HUDEP-2 (cell line): ENCODE results near the gene ERBB4.

Source experiments
- DNase-seq, 76 experiments: peaks; one replicate each; lab custom pipeline; 2025; ENCODE audit not compliant: unreplicated experiment in 76 of 76; lab: John Stamatoyannopoulos, UW

Gene ERBB4

DNA sequence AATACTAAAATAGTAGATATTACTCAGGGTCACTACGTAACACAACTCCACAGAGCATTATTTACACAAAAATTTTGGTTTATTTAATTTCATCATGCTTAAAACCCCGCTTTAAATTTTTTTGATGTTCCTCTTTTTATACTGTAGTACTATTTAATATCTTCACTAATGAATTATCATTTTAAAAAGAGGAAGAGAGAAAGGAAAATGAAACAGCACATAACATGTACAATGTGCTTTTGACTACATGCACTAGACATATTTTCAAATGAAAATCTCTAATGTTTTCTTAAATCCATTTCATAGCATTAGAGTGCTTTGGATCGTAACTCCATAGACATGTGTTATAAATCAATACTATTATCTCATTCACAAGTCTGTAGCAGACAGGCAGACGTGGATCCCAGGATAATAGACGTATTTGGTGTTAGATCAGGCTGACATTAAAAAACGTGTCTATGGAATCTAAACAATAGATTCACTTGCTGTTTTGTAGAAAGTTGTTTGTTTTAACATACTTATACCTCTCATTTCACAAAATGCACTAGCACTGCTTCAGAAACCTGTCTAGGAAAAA, 1085.2 kb downstream of the ERBB4 start:
- no peak for DNase-seq

DNA sequence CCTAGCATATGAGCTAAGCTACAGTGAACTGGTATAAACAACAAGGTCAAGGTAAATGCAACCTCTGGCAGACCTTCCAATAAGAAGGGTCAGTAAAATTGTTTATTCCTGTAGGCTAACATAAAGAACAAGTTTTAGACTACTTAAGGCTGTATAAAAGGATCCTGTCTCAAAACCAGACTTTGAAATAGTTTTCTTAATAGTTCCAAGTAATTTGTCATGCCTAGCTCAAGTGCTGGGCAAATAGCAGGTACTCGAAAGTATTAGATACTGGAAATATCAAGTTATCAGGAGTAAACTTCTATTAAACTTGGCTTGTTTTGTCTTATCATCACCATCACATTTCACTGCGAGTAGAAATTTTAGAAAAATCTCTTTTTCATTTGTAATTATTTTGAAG, 1087.0 kb downstream of the ERBB4 start:
- no peak for DNase-seq

DNA sequence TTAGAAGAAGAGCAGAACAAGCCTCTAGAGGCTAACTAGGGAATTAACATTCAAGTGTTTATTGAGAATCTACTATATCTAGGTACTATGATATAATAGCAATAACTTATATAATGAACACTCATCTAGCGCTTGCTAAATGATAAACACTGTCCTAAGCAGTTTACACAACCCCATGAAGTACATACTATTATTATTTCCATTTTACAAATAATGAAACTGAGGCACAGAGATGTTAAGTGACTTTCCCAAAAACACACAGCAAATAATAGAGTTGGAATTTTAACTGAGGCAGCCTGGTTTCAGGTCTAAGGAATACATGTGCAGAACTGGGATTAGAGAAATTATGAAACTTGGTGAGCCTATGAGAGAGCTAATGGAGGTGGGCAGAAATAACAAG, 1088.8 kb downstream of the ERBB4 start:
- no peak for DNase-seq

DNA sequence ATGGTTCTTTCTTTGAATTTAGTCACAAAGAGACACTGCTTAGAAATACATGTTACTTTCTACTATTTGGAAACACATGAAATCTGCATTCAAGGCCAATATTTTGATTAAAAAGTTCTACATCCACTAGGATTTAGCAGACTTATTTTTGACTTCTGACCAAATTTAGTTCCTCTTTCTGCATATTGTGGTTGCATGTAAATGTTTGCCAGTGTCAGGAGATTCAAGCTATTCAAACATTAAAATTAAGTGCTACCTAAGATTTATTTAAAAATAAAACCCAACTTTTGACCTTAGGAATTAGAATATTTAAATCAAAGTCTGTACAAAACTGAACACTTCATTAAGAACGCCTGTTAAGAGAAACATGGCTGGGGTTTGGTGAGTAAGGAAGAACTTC, 1091.1 kb downstream of the ERBB4 start:
- no peak for DNase-seq

DNA sequence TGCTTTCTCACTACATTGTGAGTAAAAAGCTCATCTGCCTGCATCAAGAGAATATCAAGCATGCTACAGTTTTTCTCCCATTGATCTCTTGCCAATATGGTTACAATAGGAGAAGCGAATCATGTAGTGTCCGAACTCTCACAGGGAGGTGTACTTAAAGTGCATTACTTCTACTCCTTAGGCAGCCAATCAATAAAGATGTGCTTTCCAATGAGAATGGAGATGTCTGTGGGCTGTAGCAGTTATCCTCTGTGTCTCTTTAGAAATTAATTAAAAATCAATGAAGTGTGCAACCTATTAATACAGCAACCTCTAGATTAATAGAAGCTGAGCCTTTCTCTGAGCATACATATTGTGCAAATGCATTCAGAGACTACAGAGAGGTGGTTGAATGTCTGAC, 1098.5 kb downstream of the ERBB4 start:
- no peak for DNase-seq

DNA sequence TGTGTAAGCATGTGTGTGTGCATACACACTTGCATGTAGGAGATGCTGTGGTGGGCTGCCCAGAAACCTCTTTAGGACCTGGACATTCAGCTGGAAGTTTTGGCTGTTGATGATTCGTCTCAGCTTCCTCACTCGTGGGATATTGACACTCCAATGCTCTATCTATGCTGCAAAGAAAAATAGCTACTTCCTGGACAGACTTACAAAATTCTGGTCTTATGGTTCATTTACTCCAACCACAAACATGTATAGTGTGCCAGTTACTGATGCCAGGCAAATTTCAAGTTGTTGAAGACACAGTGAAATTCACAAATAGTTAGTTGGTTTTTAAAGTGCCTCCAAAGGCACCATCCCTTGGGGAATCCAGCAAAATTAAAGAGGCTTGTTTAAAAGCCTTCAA, 1099.6 kb downstream of the ERBB4 start:
- no peak for DNase-seq

DNA sequence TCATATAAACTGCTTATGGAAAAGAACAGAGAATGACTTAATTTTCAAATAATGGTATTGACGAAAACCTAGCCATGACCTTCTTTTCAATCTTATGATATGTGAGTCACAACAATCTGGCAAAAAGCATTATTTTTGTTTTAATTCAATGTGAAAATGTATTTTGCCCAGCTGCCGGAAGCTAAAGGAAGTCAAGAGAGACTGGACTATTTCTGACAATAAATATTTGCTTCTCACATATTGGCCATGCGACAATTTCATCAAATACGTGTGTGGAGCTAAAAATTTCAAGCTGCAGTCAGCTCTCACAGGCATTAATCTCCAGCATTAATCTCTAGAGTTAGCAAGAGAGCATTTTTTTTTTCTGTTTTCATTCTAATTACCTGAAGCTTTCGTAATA, 1101.2 kb downstream of the ERBB4 start:
- DNase-seq, result no peak

DNA sequence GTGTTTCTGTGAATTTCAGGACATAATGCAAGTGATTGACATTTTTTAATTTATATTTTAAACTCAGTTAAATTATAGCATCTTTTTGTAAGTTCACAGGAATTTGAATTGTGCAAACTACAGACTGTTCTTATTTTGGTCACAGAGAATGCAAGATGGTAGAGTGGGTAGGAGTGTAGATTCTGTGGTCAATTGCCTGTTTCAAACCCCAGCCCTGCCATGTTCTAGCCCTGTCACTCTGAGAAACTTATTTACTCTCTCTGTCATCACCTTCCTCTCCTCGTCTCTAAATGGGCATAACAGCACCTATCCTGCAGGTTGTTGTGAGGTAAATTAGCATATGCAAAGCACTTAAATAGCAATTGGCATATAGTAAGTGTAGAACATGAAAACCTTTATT, 1102.4 kb downstream of the ERBB4 start:
- no peak for DNase-seq

DNA sequence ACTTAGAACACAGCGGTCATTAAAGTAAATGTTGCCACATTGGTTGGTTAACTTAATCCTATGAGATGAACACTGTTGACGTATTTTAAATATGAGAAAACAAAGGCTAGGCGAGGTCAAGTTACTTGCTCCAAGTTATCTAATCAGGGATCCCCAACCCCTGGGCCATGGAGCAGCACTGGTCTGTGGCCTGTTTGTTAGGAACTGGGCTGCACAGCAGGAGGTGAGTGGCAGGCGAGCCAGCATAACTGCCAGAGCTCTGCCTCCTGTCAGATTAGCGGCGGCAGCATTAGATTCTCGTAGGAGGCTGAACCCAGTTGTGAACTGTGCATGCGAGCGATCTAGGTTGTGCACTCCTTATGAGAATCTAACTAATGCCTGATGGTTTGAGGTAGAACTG, 1103.3 kb downstream of the ERBB4 start:
- peak in 1 of 76 experiments; percentile 4 for DNase-seq

DNA sequence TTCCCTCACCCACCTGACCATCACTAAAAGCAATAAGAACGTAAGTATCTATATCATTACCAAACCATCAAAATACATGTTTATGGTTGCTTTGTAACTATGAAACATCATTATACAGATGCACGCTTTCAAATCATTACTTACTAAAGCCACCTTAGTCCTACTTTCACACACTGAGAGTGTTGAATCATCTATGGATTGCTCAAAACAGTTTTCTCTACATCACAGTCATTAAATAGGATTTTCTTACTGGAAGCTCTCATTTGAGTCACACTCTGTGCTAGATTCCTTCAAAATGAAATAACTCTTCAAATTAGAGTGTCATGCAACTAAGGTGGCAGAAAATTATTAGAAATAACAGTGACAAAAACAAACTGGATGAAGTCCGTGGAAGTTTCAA, 1103.8 kb downstream of the ERBB4 start:
- no peak for DNase-seq

DNA sequence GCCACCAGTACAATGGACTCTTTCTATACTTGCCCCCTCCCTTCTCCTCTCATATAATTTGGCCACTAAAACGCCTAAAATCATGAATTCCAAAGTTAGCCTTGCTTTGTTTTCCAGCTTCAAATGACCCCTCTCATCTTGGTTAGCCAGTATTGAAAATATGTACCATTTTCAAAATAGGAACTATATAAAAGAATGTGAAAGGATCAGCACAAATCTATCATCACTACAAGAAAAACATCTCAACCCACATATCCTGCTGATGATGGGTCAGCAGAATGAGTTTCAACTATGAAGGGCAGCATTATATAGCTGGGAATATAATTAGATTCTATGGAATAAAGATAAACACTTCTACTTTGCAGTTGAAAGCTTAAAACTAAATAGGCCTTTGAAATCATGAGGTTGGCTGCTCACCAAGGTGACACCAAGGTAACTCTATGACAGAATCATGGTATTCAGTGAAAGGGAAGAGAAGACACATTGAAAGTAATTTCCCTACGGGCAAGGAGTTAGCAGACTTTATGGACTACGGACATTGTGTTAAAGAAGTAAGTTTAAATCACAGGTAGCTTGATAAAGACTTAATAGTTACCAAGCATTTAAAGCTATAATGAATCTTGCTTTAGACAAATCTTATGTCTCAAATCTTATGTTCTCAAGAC, 1109.2 kb downstream of the ERBB4 start:
- DNase-seq, result no peak

DNA sequence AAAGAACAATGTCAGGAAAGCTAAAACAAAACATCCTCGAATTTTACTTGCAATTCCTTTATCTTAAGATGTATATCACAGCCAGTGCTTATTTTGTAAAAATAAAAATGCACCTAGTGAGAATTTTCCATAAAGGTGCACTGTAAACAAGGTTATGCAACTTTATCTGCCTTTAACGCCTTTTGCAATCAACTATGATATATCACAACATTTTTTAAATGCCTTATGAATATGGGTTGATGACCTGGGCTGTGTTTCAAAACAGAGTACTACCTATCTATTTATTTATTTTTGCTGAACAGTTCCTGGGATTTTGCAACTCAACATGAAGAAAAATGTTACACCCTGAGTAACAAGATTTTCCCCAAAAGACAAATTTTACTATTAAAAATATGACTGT, 1112.4 kb downstream of the ERBB4 start:
- DNase-seq, result no peak

DNA sequence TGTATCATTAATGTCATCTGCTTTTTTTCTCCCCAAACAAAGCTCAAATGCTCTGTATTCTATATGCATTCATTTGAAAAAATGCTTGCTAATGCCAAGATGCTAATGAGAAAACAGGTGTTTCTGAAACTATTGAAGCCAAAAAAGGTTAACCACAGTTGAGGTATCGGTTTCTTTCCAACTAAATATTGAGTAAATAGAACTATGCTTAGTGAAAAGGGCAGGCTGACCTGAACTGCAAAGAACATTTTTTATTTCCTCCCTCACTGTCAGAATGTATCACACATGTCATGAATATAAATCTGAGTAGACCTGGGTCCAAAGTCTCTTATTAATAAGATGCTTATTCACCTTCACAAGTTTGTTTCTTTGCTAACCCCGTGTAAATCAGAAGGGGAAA, 1115.6 kb downstream of the ERBB4 start:
- DNase-seq, result no peak

DNA sequence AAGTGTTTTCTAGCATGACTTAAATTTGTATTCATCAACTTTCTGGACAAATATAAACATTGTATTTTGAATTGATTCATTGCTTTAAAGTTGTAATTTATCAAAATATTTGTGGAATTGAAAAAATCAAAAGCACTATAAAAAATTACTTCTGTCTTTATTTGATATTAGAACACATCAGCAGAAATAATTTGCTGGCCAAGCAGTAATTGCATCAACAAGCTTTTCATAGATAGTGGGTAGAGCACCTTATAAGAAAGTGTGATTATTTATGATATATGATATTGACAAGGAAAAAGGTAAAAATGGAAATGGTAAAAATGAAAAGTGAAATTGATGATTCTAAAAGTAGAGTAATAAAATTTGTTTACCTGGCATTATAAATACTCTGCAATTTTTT, 1121.1 kb downstream of the ERBB4 start:
- no peak for DNase-seq

DNA sequence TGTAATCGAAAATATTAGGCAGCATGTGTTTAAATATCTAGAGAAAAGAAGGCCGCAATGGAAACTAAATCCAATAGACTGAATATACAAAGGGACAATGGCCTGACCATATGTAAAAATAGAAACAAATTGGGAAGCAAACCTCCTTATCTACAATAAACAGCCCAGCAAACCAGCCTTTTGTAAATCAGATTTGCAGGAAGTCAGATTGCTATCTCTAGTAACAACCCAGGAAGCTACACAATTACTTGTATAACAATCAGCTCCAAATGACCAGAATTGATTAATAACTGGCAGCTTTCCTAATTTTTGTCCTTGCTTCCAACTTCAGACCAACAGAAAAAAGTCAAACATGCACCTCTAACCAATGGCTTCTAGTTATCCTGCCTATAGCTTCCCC, 1122.2 kb downstream of the ERBB4 start:
- no peak for DNase-seq

DNA sequence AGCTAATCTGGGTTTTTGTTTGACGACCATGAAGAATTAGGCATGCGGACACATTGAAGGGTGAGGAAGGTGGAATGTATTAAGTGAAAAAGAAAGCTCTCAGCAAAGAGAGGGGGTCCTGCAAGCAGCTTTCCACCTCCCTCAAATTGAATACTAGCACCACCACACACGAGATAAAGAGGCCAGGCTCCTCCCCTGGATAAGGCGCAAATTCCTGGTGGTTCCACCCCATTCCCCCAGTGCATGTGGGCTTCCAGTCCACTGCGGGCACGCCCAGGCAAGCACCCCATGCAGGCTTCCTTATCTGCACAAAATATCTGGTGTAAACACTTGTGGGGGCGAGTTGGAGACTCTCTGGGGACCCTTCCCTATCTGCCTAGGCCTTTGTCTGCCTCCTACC, 1124.9 kb downstream of the ERBB4 start:
- no peak for DNase-seq

DNA sequence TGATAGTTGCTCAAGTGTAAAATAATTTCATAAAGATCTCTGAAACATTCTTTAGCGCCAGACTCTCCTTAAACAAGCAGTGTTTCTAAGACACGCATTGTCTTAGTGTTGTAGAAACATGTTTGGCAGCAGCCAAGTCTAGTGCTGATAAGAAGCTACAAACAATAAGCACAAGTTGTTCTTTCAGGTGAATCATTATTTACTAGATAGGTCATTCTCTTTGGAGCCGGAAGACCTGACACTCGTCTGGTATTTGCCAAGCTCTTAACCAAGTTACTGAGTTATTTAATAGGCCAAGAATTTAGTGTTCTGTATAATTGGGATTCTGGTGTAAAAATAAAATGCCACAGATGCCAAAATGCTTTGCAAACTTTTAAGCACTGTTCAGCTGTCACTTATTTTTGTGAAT, 1130.1 kb downstream of the ERBB4 start:
- no peak for DNase-seq

DNA sequence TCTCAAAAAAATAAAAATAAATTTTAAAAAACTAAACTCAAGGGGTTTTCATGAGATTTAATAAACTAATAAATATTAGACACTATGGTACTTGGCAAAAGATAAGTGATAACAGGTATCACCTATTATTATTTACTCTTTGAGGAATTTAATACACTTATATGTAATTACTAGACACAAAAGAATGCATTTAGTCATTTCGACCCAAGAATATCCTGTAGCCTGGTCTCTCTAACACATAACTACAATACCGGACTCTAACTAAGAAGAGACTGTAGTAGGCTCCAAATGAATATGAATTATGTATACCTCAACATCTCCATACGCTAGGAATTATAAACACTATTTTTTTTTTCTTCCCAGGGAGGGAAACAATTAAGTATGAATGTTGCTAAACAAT, 1131.5 kb downstream of the ERBB4 start:
- DNase-seq, result no peak

DNA sequence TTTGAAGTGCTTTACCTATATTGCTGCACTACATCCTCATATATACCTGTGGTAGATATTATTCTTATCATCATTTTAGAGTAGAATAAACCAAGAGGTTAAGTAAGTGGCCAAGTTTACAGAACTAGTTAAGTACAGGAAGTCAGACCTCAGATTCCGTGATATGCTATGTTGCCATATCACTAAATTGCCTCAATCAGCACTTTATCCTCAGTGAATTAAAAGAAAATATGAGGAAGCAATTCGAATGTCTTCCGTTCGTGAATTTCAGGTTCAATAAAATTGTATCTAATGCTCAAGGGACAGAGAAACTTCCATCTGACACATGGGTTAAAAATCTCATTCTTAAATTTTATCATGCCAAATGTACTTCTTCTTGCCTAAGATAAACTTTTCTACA, 1133.6 kb downstream of the ERBB4 start:
- no peak for DNase-seq

DNA sequence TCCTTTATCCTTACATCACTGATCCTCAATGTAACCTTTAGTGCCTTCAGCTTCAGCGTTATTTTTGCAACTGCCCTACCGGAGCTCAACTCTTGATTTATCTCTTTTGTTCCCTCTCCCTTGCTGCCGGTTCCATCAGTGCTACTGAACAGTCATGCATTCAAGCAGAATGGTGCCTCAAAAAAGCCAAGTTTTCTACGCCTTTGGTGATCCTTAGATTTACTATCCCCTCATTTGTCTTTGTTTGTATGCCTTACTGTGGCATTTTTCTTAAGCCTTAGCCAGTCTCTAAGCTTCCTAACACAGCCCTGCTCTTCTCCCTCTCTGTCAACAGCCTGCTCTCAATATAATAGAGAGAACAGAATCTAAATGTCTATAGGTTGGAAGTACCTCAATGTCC, 1134.5 kb downstream of the ERBB4 start:
- no peak for DNase-seq

DNA sequence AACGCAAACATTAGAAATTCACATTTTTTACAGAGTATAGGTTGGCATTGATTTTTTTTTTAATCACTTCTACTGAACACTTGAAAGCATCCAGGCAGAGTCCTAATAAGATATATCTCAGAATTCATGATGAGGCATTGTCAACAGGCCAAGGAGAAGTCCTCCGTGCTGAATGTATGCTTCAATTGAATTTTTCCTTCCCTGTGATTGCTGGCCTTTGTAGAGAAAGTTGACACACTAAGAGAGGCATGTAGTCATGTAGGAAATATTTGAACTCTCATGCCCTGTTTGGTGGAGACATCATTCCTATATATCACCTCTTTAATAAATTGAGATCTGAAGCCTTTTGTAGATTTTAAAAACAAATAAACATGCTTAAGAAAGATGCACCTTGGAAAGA, 1137.3 kb downstream of the ERBB4 start:
- DNase-seq, result no peak

DNA sequence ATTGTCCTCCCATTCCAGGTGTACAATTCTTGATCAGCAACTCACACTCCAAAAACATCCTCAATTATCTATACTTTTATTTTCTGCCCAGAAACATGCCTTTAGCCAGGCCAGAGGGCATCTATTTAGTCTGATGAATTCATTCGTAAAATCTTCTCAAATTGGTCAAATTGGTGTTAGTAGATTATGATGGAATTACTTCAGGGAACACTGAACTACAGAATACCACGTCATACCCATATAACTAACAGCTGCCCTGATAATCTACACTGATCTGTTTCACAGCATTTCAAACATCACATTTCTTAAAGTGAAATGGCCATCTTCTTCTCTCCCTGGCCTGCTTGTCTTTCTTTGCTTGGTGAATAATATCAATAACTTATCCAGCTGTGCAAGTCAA, 1140.8 kb downstream of the ERBB4 start:
- no peak for DNase-seq

DNA sequence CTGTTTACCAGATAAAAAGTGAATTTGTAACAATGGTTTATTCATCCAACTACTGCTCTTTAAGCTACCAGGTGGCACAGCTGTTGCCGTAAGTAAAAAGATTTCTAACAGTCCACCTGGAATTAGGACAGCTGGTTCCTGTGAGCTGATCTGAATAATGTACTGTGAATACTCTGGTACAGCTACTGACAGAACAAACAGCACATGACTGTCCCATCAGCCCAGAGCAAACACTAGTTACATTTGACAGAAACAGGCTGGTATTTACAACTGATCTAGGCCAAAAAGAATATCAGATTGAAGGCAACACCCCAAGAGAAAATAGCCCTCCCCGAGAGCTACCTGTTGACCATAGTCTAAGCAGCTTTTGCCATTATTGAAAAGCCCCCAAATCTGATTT, 1141.8 kb downstream of the ERBB4 start:
- DNase-seq, result no peak
